H1 (cell line): ENCODE measurements around the gene ZNF619. TPM values are rescaled to one million over a fixed set of nuclear protein-coding genes. Genes with fewer than 3 reads are reported as not detected.
A peak's percentile ranks its signal among the peaks of the same experiment; 100 is the strongest.

Source experiments
- ATF3 ChIP-seq: IDR thresholded peaks from 2 replicates; pipeline ENCODE4 v1.6.1; 2011; ENCODE audit warnings: low read depth, mild to moderate bottlenecking, low read length; ENCODE audit not compliant: insufficient read depth
- BRCA1 ChIP-seq: IDR thresholded peaks from 2 replicates; pipeline ENCODE4 v1.6.1; 2012; ENCODE audit warnings: low read depth, low read length, improper control_type of control experiment
- CBX5 ChIP-seq: fragments of 300-800, 300-1000 bp; sonication (generic); IDR thresholded peaks from 2 replicates; pipeline ENCODE4 v1.7.1; 2016; ENCODE audit warnings: antibody characterized with exemption, low read length, low read depth
- CTBP2 ChIP-seq: IDR thresholded peaks from 2 replicates; pipeline ENCODE4 v1.7.0; 2011; ENCODE audit warnings: borderline replicate concordance, mild to moderate bottlenecking, moderate library complexity, mixed read lengths, low read length; ENCODE audit not compliant: insufficient read depth, insufficient read length
- E2F6 ChIP-seq: IDR thresholded peaks from 2 replicates; pipeline ENCODE4 v1.6.1; 2012; ENCODE audit warnings: inconsistent platforms
- GABPA ChIP-seq: IDR thresholded peaks from 2 replicates; pipeline ENCODE4 v1.6.1; 2011; ENCODE audit warnings: mild to moderate bottlenecking, low read length, moderate library complexity, borderline replicate concordance; ENCODE audit not compliant: insufficient read depth
- HDAC6 ChIP-seq: IDR thresholded peaks from one replicate; pipeline ENCODE4 v1.7.1; 2012; ENCODE audit warnings: low read depth, mild to moderate bottlenecking, inconsistent platforms, low read length, moderate library complexity
- JUN ChIP-seq: IDR thresholded peaks from 2 replicates; pipeline ENCODE4 v1.6.1; 2011; ENCODE audit warnings: low read depth, mild to moderate bottlenecking, improper control_type of control experiment, low read length
- KDM1A ChIP-seq: fragments of 200-600, 300-600 bp; sonication (generic); IDR thresholded peaks from 2 replicates; pipeline ENCODE4 v1.7.1; 2016; ENCODE audit warnings: mild to moderate bottlenecking, low read length, borderline replicate concordance
- KDM5A ChIP-seq: fragments of 200-600 bp; IDR thresholded peaks from 2 replicates; pipeline ENCODE4 v1.7.1; 2012; ENCODE audit warnings: mild to moderate bottlenecking, low read length, inconsistent platforms, mixed read lengths
- PHF8 ChIP-seq: fragments of 200-600 bp; sonication (generic); conservative IDR thresholded peaks from 2 replicates; pipeline ENCODE4 v1.7.1; 2012; ENCODE audit warnings: low read depth, mild to moderate bottlenecking, inconsistent platforms, low read length, moderate library complexity
- POLR2A ChIP-seq, 2 experiments: IDR thresholded peaks; 1 replicate in 1 of 2; 2 replicates in 1 of 2; pipeline ENCODE4 v1.6.1; 2011; ENCODE audit warnings: low read depth in 2 of 2, low read length in 2 of 2, mild to moderate bottlenecking in 2 of 2; ENCODE audit errors: control extremely low read depth in 1 of 2
- POLR2AphosphoS5 ChIP-seq: IDR thresholded peaks from 2 replicates; pipeline ENCODE4 v1.6.1; 2011; ENCODE audit warnings: low read depth, low read length
- SAP30 ChIP-seq: fragments of 300-600 bp; sonication (generic); IDR thresholded peaks from 2 replicates; pipeline ENCODE4 v1.7.1; 2012; ENCODE audit warnings: low read length, moderate library complexity, mild to moderate bottlenecking, inconsistent platforms; ENCODE audit not compliant: insufficient read depth, insufficient replicate concordance
- SIN3A ChIP-seq, 2 experiments: IDR thresholded peaks in 1 of 2; conservative IDR thresholded peaks in 1 of 2; 2 replicates each; pipeline ENCODE4 v1.6.1; 2011 to 2012; ENCODE audit warnings: low read length in 2 of 2, improper control_type of control experiment in 1 of 2, low read depth in 1 of 2, mild to moderate bottlenecking in 1 of 2
- SIRT6 ChIP-seq: IDR thresholded peaks from one replicate; pipeline ENCODE4 v1.7.1; 2012; ENCODE audit warnings: low read length, inconsistent platforms
- TAF1 ChIP-seq: IDR thresholded peaks from 2 replicates; pipeline ENCODE4 v1.6.1; 2011; ENCODE audit warnings: mild to moderate bottlenecking, low read depth, low read length
- TBP ChIP-seq: IDR thresholded peaks from 2 replicates; pipeline ENCODE4 v1.6.1; 2011; ENCODE audit warnings: low read depth, low read length, improper control_type of control experiment
- TCF12 ChIP-seq: IDR thresholded peaks from 2 replicates; pipeline ENCODE4 v1.6.1; 2011; ENCODE audit warnings: low read depth, mild to moderate bottlenecking, low read length
- TEAD4 ChIP-seq: IDR thresholded peaks from 2 replicates; pipeline ENCODE4 v1.6.1; 2012; ENCODE audit warnings: low read depth, low read length, inconsistent platforms, mixed read lengths
- YY1 ChIP-seq: IDR thresholded peaks from 2 replicates; pipeline ENCODE4 v1.6.1; 2011; ENCODE audit warnings: low read depth, mild to moderate bottlenecking, low read length
- ZNF274 ChIP-seq: IDR thresholded peaks from 2 replicates; pipeline ENCODE4 v1.7.0; 2012; ENCODE audit warnings: low read length, borderline replicate concordance; ENCODE audit errors: extremely low read depth
- polyA plus RNA-seq, 7 experiments: library from polyadenylated mRNA; depleted of rRNA in 3 of 7; stranded (reverse) in 5 of 7; unstranded in 2 of 7; fragments of >200 nt in 5 of 7; fragments of 200-250 nt in 2 of 7; gene quantifications; 1 replicate in 5 of 7; 2 replicates in 1 of 7; 4 replicates in 1 of 7; pipeline versions ENCODE4 v1.2.1 to v1.2.3, GENCODE V29; 2011 to 2013; ENCODE audit warnings: missing spikeins in 2 of 7, mixed read lengths in 2 of 7
- total RNA-seq: library from RNA; stranded (reverse); fragmentation: NEBNext Ultra II Directional; extraction: Animal tissue kit (Norgen Biotek cat#: 25700); gene quantifications from 2 replicates; pipeline ENCODE4 v1.2.1, GENCODE V29; 2021

Gene ZNF619
- total and polyA plus RNA-seq, 2 of the 8 experiments (the other 6 are each of a cell fraction or from before 2014, with no cell fraction given), result 2.3 to 8.2 TPM

GRCh38 chr3:40452876-40453730 is 23.8 kb upstream of the ZNF619 start (continued):
- TF ChIP-seq JUN (peak; percentile 74; the same call in 1 of the 2 replicates), PHF8 (peak; percentile 74), CTBP2 (no peak), CBX5 (no peak), TAF1 (peak; percentile 86), KDM1A (no peak), TCF12 (no peak), ZNF274 (no peak), SIN3A (conservative IDR thresholded peaks at IDR 0.05 in 1 of 2, IDR thresholded peaks at IDR 0.05 in 1 of 2; ENCODE audit: low read depth in 1 of 2, low read length in 2 of 2) (peak; percentile 67 to 92; a peak in 2 of 4 replicates), E2F6 (peak; percentile 56; the same call in 1 of the 2 replicates), POLR2AphosphoS5 (peak; percentile 55; the same call in 1 of the 2 replicates), TBP (peak; percentile 85), TEAD4 (no peak), SIRT6 (no peak), KDM5A (peak; percentile 56; the same call in 1 of the 2 replicates), YY1 (peak; percentile 99), SAP30 (peak; percentile 95), GABPA (no peak), ATF3 (no peak), BRCA1 (no peak), POLR2A (IDR thresholded peaks at IDR 0.05; ENCODE audit: control extremely low read depth in 1 of 2, low read depth in 2 of 2, low read length in 2 of 2) (peak; percentile 80 to 86), HDAC6 (no peak)
